Fibroblast of upper back skin (primary cell): Measurements from ENCODE around the gene MMRN2.
A peak's percentile ranks its signal among the peaks of the same experiment; 100 is the strongest.

Source experiments
- DNase-seq: peaks from one replicate; pipeline ENCODE4 v3.0.0-alpha.2; 2013

The MMRN2 gene

GRCh38 chr10:86969421-86970041, 12.1 kb upstream of the MMRN2 start:
- no peak for DNase-seq

GRCh38 chr10:86968994-86969355, 11.6 kb upstream of the MMRN2 start:
- no peak for DNase-seq

- no peak for DNase-seq
These were observed 11.0 kb upstream of the MMRN2 start, which contains the start of gene ADIRF for GRCh38 chr10:86968271-86968993. Gene ADIRF, plus strand, starts transcription at chr10:86968482. Its CDS starts 63 bp downstream, at chr10:86968545.

GRCh38 chr10:86967481-86967941, 10.1 kb upstream of the MMRN2 start:
- no peak for DNase-seq

DNA sequence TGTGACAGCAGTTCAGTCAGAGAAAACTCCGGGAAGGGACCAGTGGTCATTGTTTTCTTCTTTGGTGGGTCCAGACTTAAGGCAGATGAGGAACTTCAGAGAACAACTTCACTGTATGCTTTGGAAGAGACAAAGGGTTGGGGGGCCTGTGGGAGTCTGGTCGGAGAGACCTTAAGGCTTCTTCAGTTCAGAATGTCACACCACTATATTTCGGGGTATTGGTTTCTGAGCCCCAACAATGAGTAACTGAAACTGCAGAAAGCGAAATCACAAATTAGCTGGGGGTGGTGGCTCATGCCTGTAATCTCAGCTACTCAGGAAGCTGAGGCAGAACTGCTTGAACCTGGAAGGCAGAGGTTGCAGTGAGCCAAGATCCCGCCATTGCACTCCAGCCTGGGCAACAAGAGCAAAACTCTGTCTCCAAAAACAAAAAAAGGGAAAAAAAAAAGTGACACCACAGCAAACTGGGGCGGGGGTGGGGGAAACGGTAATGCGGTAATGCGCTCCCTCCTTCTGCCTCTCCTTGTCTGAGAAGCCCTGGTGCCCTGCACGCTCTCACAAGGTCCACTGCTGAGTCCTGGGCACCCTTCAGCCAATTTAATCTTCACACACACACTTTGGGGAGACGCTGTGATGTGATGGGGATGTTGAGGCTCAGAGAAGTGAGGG, 8.7 kb upstream of the MMRN2 start:
- no peak for DNase-seq

DNA sequence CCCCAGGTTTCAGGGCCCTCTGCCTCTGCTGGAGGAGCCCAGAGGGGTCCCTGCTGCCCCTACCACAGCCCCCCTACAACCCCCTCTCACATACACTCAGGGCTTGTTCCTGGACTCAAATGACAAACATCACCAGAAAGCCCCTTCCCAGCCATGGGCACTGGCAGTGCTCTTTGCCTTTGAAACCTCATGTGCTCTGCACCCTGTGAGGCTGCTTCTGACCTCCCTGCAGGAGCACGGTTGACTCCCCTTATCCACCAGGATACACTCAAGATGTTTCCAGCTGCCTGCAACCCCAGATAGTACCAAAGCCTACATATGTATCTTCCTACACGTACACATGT, 7.4 kb upstream of the MMRN2 start:
- no peak for DNase-seq

DNA sequence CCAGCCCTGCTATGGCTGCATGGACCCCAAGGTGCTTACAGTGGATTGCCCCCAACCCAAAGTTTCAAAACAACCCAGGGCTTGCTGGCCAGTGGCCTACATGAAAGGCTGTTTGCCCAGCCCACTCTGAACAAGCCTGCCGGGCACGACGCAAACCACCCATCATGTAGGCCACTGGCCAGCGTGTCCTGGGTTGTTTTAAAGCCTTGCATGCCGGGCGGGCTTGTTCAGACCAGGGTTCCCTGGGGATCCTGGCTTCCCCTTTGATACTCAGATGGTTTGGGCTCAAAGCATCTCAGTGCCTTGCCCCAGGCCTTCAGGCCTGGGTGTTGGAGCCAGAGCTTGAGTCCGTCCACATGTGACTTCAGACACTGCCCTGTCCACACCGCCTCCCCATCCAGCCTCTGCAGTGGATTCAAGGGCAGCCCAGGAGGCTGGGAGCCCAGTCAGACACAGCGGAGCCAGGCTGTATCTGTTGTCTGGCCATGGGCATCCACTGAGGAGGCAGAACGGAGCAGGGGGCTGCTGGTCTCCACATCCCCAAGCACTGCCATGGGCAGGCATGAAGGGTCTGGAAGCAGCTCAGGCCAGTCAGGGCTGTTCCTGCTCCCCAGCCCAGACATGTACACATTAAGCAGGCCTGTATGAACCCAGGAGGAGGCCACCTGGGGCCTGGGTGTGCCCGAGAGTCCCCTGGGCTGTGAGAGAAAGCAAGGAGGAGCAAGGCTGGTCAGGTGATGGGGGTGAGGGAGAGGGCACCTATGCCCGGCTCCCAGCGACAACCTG, 6.8 kb upstream of the MMRN2 start:
- no peak for DNase-seq

GRCh38 chr10:86963341-86963919, 6.0 kb upstream of the MMRN2 start:
- DNase-seq: no peak

DNA sequence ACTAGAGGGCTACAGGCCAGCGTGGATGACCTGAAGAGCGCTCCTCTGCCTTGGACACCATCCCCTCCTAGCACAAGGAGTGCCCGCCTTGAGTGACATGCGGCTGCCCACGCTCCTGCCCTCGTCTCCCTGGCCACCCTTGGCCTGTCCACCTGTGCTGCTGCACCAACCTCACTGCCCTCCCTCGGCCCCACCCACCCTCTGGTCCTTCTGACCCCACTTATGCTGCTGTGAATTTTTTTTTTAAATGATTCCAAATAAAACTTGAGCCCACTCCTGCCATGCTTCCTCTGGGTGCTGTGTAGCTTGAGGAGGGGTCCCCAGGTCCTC, 5.5 kb upstream of the MMRN2 start:
- DNase-seq: no peak

DNA sequence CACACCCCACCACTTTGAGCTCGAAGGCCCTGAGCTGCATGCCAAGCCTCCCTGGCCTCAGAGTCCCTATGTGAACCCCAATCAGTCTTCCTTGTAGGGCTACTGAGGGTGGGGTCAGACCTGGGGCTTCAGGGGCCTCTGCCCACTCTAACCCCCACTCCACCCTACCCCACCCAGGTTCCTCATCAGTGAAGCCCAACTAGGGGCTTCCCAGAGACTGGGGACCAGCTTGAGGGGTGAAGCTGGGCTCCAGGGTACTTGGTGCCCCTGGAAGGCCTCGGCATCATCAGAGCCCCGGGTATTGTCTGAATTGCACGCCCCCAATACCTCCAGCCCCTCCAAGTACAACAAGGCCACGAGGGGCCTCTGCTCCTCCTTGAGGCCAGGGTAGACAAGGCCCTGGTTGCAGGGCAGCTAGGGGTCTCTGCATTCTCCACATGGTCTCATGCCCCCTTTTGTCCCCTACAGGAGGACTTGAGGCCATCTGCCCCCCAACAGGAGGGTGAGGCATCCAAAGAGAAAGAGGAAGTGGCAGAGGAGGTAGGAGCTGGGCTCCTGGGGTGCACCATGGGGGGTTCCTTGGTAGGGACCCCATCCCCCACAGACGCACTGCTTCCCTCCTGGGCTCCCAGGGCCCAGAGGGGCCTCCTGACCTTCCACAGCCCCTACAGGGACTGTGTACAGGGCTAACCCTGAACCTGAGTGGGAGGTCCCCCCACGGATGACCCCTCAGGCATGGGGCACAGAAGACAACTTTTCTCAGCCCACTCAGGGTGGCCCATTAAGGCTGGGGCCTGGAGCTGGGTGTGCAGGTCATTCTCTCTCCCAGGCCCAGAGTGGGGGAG, 4.9 kb upstream of the MMRN2 start:
- no peak for DNase-seq

GRCh38 chr10:86961481-86962091, 4.2 kb upstream of the MMRN2 start:
- DNase-seq: no peak

- DNase-seq: no peak
These were observed 3.5 kb upstream of the MMRN2 start for GRCh38 chr10:86960863-86961434.

DNA sequence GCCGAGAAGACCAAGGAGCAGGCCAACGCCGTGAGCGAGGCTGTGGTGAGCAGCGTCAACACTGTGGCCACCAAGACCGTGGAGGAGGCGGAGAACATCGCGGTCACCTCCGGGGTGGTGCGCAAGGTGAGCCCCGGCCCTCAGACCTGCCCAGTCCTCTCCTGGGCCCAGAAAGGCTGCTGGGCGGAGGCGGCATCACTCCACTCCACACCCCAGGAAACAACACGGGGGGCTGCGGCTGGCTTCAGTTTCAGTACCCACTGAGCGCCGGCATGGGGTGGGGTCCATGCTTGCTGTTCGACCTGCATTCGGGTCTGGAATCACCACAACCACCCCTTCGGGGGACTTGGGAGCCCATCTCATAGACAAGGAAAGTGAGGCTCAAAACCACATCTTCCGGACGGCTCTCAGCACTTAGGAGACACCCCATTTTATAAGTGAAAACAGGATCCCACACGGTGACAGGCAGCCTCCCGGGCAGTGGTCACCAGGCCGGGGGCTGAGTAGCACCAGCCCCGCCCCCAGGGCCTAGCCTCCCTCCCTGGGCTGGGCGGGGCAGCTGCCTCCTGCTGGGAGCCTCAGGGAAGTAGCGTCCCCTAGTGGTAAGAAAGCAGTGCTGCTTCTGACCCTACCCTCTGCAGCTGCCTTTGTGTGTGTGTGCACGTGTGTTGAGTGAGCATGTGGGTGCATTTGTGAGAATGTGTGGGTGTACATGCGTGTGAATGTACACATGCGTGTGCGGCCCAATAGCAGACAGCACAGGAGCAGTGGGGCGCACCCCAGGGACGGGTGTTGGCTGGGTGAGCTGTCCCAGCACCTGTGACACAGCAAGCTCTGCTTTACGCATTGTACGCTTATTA, 2.8 kb upstream of the MMRN2 start:
- DNase-seq: peak; percentile 55

GRCh38 chr10:86959737-86960002, 2.3 kb upstream of the MMRN2 start:
- no peak for DNase-seq

DNA sequence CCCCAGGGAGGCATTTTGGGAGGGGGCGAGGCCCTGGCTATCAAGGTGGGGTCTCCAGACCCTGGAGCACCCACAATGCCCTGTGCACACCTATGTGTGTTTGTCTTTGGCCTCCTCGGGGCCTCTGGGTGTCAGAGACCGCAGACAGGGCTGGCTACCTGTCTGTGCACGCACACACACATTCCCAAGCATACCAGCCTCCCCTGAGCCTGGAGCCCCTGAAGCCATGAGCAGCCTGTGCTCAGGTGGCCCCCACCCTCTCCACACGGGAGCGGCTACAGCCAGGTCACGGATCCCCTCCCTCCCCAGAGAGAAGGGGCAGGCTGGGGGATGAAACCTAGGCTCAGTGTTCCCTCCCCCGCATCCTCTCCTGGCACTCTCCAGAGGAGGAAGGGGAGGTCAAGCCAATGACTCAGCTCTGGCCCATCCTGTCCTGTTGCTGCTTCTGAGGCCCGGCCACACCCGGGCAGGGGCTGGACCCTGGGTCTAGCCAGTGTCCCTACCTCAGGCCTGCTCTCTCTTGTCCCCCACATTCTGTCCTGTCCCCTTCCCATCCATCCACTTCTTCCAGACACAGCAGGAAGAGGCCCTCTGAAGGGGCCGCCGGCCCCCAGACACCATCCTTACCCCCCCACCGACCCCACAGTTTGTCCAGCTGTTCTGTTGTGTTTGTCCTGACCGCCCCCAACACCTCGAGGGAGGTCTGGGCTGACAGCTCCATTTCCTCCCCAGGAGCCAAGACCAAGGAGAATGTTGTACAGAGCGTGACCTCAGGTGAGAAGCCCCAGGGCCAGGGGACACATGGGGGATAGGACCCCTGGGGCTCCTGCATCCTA, 1.7 kb upstream of the MMRN2 start:
- DNase-seq: peak; percentile 43

DNA sequence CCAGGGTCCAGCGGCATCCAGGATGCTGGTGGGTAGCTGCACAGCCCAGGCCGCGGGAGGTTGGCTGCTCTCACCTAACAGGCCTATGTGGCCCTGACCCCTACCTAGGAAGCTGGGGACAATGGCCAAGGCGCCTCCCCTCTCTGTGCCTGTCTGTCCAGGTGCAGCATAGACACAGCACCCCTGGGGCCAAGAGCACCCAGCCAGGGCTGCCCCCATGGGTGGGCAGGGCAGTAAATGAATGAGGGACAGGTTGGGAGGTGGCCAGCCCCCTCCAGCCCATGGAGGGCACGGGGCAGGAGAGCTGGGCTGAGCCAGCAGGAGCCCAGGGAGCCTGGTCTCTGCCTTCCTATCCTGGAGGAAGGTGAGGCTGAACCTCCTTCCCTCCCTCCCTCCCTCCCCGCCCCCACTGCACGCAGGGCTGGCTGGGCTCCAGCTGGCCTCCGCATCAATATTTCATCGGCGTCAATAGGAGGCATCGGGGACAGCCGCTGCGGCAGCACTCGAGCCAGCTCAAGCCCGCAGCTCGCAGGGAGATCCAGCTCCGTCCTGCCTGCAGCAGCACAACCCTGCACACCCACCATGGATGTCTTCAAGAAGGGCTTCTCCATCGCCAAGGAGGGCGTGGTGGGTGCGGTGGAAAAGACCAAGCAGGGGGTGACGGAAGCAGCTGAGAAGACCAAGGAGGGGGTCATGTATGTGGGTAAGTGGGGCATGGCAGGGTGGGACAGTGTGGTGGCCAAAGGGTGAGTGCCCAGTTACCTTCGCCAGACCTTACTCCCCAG, 893 bp upstream of the MMRN2 start, which contains the start of gene SNCG:
Gene SNCG (plus strand): TSS at position 484 of the 785 bp plus-strand sequence. CDS start 99 bp downstream, at position 583.
- DNase-seq: no peak

DNA sequence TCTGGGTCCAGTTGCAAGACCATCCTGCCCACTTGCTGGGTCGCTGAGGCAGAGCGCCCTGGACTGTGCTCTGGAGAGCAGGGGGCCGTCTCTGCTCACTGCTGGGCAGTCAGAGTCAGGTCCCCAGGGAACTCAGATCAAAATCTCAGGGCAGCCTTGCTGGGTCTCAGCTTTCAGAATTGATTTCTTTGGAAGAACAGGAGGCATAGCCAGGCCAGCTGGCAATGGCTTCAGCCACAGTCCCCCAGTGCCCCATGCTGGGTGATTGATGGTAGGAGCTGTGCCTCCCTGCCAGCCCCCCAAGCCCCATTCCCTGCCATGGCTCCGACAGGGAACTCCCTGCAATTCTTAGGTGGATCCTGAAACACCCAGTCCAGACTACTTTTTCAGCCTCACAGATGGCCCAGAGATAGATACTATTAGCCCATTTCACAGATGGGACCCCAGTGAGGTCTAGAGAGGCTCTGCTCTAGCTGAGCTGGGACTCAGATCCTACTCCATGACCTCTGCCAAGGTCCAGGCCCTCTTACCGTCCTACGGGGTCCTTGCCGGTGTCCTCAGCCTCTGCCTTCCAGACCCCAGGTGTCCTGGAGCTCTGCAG, 467 bp downstream of the MMRN2 start:
- DNase-seq: no peak

- DNase-seq: no peak
These were observed 1.1 kb downstream of the MMRN2 start for GRCh38 chr10:86956195-86956847.
